Measurements from ENCODE around the gene FTSJ3.

The FTSJ3 gene

DNA sequence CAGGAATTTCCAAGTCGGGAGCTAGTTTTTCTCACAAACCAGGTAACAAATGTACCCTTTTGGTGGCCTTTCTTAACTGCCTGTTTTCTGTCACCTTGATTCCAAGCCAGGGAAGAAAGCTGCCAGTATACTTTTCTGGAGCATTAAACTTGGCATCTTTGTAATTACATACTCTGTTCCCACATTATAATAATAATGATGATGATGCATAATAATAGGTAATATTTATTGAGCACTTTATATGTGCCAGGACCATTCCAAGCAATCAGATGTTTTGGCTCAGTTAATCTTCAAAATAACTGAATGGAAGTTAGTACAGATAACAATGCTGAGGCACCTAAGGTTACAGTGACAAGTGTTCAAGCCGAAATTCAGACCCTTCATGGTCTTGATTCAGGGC lies 11.3 kb downstream of the FTSJ3 start:
- H3K36me3 ChIP-seq (ENCODE audit: low read length), result peaks cover 57% of the 10 kb centered on the region
- H3K27me3 ChIP-seq (ENCODE audit: low read length), result no peaks in the 10 kb centered on the region
- no peak overlapping the region for H2AFZ ChIP-seq (ENCODE audit: low read depth, low read length, severe bottlenecking)
- H3K9me3 ChIP-seq (ENCODE audit: insufficient read depth, low read length), result no peaks in the 10 kb centered on the region
- H3K79me2 ChIP-seq (ENCODE audit: insufficient read depth, low read length), result no peaks in the 10 kb centered on the region
- no peak overlapping the region for H3K27ac ChIP-seq (ENCODE audit: low read depth, low read length)
- TF ChIP-seq EZH2phosphoT487 (conservative IDR thresholded peaks at IDR 0.05; ENCODE audit: low read length), result no peak
- TF ChIP-seq CTCF (IDR thresholded peaks at IDR 0.05; ENCODE audit: insufficient read depth, low read length, poor library complexity, severe bottlenecking), result no peak
- no peak overlapping the region for H3K9ac ChIP-seq (ENCODE audit: low read length)
- no peak overlapping the region for H3K4me3 ChIP-seq (ENCODE audit: insufficient read depth, low read length, poor library complexity, severe bottlenecking)
- no peaks in the 10 kb centered on the region for H3K9me2 ChIP-seq (replicated peaks; ENCODE audit: insufficient read depth, low read length)
- no peak overlapping the region for H3K4me2 ChIP-seq (ENCODE audit: low read depth, low read length, poor library complexity, severe bottlenecking)
- H3F3A ChIP-seq (ENCODE audit: insufficient read depth), result peaks cover 27% of the 10 kb centered on the region
- H4K20me1 ChIP-seq (ENCODE audit: low read depth, low read length), result no peaks in the 10 kb centered on the region

DNA sequence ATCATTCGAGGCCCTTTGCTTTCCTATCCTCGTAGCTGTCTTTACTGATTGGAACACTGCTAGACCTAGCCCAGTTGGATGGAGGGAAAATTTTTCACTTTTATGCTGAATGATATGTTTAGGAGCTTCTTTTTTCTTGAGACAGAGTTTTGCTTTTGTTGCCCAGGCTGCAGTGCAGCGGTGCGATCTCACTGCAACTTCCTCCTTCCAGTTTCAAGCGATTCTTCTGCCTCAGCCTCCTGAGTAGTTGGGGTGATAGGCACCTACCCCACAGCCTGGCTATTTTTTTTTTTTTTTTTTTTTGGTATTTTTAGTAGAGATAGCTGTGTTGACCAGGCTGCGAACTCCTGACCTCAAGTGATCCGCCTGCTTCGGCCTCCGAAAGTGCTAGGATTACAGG lies 17.5 kb downstream of the FTSJ3 start:
- Histone ChIP-seq H3K4me3 (ENCODE audit: insufficient read depth, low read length, poor library complexity, severe bottlenecking) (no peak overlapping the region), H2AFZ (ENCODE audit: low read depth, low read length, severe bottlenecking) (no peak overlapping the region), H3K9me2 (replicated peaks; ENCODE audit: insufficient read depth, low read length) (no peaks in the 10 kb centered on the region), H3K9me3 (ENCODE audit: insufficient read depth, low read length) (no peaks in the 10 kb centered on the region), H3K36me3 (ENCODE audit: low read length) (peaks cover 74% of the 10 kb centered on the region), H3K27ac (ENCODE audit: low read depth, low read length) (no peak overlapping the region), H4K20me1 (ENCODE audit: low read depth, low read length) (no peaks in the 10 kb centered on the region), H3K4me2 (ENCODE audit: low read depth, low read length, poor library complexity, severe bottlenecking) (no peak overlapping the region), H3K27me3 (ENCODE audit: low read length) (no peaks in the 10 kb centered on the region), H3K79me2 (ENCODE audit: insufficient read depth, low read length) (no peaks in the 10 kb centered on the region), H3F3A (ENCODE audit: insufficient read depth) (peaks cover 4% of the 10 kb centered on the region), H3K9ac (ENCODE audit: low read length) (no peak overlapping the region)
- TF ChIP-seq EZH2phosphoT487 (conservative IDR thresholded peaks at IDR 0.05; ENCODE audit: low read length), result no peak

DNA sequence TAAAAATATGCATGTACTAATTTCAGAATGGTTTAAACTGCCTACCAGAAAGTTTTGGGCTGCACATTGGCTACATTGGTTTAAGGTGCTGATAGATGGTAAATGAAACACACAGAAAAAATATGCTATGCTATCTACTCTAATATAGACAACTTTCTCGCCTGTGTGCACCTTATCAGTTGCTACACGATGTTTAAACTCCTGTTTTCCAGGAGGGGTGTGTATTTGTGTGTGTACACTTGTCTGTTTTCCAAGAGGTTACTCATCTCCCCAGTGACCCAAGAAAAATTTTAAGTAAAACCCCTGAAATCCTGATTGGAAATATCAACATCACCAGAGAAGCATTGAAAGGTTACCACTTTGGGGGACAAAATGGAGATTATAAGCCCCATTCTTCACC lies 21.9 kb downstream of the FTSJ3 start:
- H3K79me2 ChIP-seq (ENCODE audit: insufficient read depth, low read length), result no peaks in the 10 kb centered on the region
- no peak overlapping the region for H3K9ac ChIP-seq (ENCODE audit: low read length)
- H3K27me3 ChIP-seq (ENCODE audit: low read length), result no peaks in the 10 kb centered on the region
- no peak overlapping the region for H3K4me3 ChIP-seq (ENCODE audit: insufficient read depth, low read length, poor library complexity, severe bottlenecking)
- TF ChIP-seq CTCF (IDR thresholded peaks at IDR 0.05; ENCODE audit: insufficient read depth, low read length, poor library complexity, severe bottlenecking) (no peak), EZH2phosphoT487 (conservative IDR thresholded peaks at IDR 0.05; ENCODE audit: low read length) (no peak)
- H3K9me3 ChIP-seq (ENCODE audit: insufficient read depth, low read length), result no peaks in the 10 kb centered on the region
- H2AFZ ChIP-seq (ENCODE audit: low read depth, low read length, severe bottlenecking), result no peak overlapping the region
- H3F3A ChIP-seq (ENCODE audit: insufficient read depth), result peaks cover 8% of the 10 kb centered on the region; the same call in 1 of the 2 replicates
- peaks cover 79% of the 10 kb centered on the region for H3K36me3 ChIP-seq (ENCODE audit: low read length)
- no peak overlapping the region for H3K4me2 ChIP-seq (ENCODE audit: low read depth, low read length, poor library complexity, severe bottlenecking)
- no peak overlapping the region for H3K27ac ChIP-seq (ENCODE audit: low read depth, low read length)
- H4K20me1 ChIP-seq (ENCODE audit: low read depth, low read length), result no peaks in the 10 kb centered on the region
- H3K9me2 ChIP-seq (replicated peaks; ENCODE audit: insufficient read depth, low read length), result no peaks in the 10 kb centered on the region

DNA sequence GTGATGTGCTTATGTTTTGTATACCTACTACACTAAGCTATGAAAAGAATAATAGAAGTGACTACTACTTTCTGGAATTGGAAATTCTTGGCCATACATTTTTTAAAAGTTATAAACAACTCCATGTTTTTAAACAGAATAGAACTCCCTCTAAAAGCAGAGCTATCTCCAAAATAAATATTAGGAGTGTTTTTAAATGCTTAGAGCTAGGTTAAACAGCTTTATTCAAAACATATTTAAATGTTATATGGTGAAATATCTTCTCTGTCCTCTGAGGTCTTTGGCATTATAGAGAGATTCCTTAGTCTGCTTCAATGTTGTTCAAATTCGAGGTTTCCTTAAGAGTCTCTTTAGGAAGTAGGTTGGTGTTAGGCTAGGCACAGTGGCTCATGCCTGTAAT lies 23.1 kb downstream of the FTSJ3 start:
- Histone ChIP-seq H3F3A (ENCODE audit: insufficient read depth) (peaks cover 8% of the 10 kb centered on the region; the same call in 1 of the 2 replicates), H3K9me2 (replicated peaks; ENCODE audit: insufficient read depth, low read length) (no peaks in the 10 kb centered on the region), H2AFZ (ENCODE audit: low read depth, low read length, severe bottlenecking) (no peak overlapping the region), H3K36me3 (ENCODE audit: low read length) (peaks cover 79% of the 10 kb centered on the region), H3K27ac (ENCODE audit: low read depth, low read length) (no peak overlapping the region), H4K20me1 (ENCODE audit: low read depth, low read length) (no peaks in the 10 kb centered on the region), H3K27me3 (ENCODE audit: low read length) (no peaks in the 10 kb centered on the region), H3K4me2 (ENCODE audit: low read depth, low read length, poor library complexity, severe bottlenecking) (no peak overlapping the region), H3K9me3 (ENCODE audit: insufficient read depth, low read length) (no peaks in the 10 kb centered on the region), H3K9ac (ENCODE audit: low read length) (no peak overlapping the region), H3K79me2 (ENCODE audit: insufficient read depth, low read length) (no peaks in the 10 kb centered on the region), H3K4me3 (ENCODE audit: insufficient read depth, low read length, poor library complexity, severe bottlenecking) (no peak overlapping the region)
- TF ChIP-seq EZH2phosphoT487 (conservative IDR thresholded peaks at IDR 0.05; ENCODE audit: low read length) (no peak), CTCF (IDR thresholded peaks at IDR 0.05; ENCODE audit: insufficient read depth, low read length, poor library complexity, severe bottlenecking) (no peak)
